Type B pancreatic cell (in vitro differentiated cells): ENCODE measurements around the gene B3GNT7. TPM values are rescaled to one million over a fixed set of nuclear protein-coding genes. Genes with fewer than 3 reads are reported as not detected.
A peak's percentile ranks its signal among the peaks of the same experiment; 100 is the strongest.
"Not testable (repeated sequence)": the region's sequence is repeated elsewhere in the genome, so short reads cannot be mapped to it uniquely, and the experiment has no call there.

Experiments
- DNase-seq: peaks from one replicate; pipeline ENCODE4 v3.0.0; 2021; ENCODE audit warnings: mixed read lengths; ENCODE audit not compliant: unreplicated experiment; ENCODE audit errors: extremely low spot score
- H3K27ac Mint-ChIP-seq: 2 replicates; pipeline ENCODE4 v1.8.0; 2021; ENCODE audit warnings: mild to moderate bottlenecking, mixed read lengths
- H3K27me3 Mint-ChIP-seq: 2 replicates; pipeline ENCODE4 v1.8.0; 2021; ENCODE audit warnings: mixed read lengths
- H3K36me3 Mint-ChIP-seq: 2 replicates; pipeline ENCODE4 v1.8.0; 2021; ENCODE audit warnings: mixed read lengths
- H3K4me1 Mint-ChIP-seq: one replicate; pipeline ENCODE4 v1.8.0; 2021; ENCODE audit warnings: mixed read lengths; ENCODE audit not compliant: unreplicated experiment
- H3K4me3 Mint-ChIP-seq: 2 replicates; pipeline ENCODE4 v1.8.0; 2021; ENCODE audit warnings: mild to moderate bottlenecking, mixed read lengths
- H3K9me3 Mint-ChIP-seq: 2 replicates; pipeline ENCODE4 v1.8.0; 2021; ENCODE audit warnings: mixed read lengths
- total RNA-seq: library from RNA; stranded (reverse); gene quantifications from 2 replicates; pipeline ENCODE4 v1.2.1, GENCODE V29; 2021; ENCODE audit warnings: low replicate concordance
- TF ChIP-seq, protein P1 (sequence below): fragments of 200-600 bp; sonication (generic); conservative IDR thresholded peaks from 2 replicates; pipeline ENCODE4 v1.5.0; 2021; ENCODE audit warnings: antibody characterized with exemption, mild to moderate bottlenecking

Gene B3GNT7
- total RNA-seq, 1 donor from 2014 or later = 6.8 TPM

DNA sequence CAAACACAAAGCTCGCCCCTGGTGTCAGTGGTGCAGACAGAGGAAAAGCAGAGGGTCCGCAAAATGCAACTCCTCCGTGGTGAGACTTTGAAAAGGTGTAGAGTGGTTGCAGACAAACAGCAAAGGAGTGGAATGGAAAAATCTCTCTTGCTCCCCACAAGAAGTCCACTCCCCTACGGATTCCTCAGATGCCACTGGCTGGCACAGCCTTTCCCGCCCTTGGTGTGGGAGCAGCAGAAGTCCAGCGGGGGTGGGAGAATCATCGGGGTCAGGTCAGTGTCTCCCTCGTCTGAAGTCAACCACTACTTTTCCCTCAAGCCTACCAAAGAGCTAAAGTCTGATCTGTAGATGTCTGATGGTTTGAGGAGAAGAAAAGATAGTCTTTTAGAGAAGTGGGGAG is 22.3 kb upstream of the B3GNT7 start:
- H3K27ac Mint-ChIP-seq = peak overlapping the region; percentile 94
- H3K4me1 Mint-ChIP-seq = peaks cover 9% of the 10 kb centered on the region
- no peak for DNase-seq
- H3K9me3 Mint-ChIP-seq = no peaks in the 10 kb centered on the region
- no peak overlapping the region for H3K4me3 Mint-ChIP-seq
- TF ChIP-seq, protein P1, sequence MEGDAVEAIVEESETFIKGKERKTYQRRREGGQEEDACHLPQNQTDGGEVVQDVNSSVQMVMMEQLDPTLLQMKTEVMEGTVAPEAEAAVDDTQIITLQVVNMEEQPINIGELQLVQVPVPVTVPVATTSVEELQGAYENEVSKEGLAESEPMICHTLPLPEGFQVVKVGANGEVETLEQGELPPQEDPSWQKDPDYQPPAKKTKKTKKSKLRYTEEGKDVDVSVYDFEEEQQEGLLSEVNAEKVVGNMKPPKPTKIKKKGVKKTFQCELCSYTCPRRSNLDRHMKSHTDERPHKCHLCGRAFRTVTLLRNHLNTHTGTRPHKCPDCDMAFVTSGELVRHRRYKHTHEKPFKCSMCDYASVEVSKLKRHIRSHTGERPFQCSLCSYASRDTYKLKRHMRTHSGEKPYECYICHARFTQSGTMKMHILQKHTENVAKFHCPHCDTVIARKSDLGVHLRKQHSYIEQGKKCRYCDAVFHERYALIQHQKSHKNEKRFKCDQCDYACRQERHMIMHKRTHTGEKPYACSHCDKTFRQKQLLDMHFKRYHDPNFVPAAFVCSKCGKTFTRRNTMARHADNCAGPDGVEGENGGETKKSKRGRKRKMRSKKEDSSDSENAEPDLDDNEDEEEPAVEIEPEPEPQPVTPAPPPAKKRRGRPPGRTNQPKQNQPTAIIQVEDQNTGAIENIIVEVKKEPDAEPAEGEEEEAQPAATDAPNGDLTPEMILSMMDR = no peak
- no peaks in the 10 kb centered on the region for H3K27me3 Mint-ChIP-seq
- no peaks in the 10 kb centered on the region for H3K36me3 Mint-ChIP-seq

DNA sequence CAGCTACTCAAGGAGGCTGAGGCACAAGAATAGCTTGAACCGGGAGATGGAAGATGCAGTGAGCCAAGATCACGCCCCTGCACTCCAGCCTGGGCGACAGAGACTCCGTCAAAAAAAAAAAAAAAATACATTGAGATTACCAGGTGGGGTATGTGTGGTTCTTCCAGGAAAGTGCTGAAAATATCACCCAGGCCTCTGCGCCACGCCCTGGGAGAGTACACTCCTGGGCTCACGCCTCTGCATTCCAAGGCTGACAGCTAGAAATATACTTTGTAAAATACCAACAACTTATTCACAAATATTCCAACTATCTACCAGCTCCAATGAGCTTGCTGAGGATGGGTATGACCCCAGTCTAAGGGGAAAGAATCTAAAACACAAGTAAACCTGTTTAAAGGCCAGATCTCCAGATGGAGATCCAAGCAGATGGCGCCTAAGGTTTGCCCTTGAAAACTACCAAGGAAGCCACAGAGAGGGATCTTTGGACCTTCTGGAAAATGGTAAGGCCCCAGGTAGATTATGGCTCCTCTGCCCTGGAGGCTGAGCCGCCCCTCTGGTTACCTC is 21.6 kb upstream of the B3GNT7 start:
- Mint-ChIP-seq H3K36me3 (no peaks in the 10 kb centered on the region), H3K27ac (peak overlapping the region; percentile 94), H3K27me3 (no peaks in the 10 kb centered on the region), H3K9me3 (no peaks in the 10 kb centered on the region), H3K4me3 (no peak overlapping the region), H3K4me1 (peaks cover 6% of the 10 kb centered on the region)
- TF ChIP-seq, protein P1 = no peak
- DNase-seq = no peak

DNA sequence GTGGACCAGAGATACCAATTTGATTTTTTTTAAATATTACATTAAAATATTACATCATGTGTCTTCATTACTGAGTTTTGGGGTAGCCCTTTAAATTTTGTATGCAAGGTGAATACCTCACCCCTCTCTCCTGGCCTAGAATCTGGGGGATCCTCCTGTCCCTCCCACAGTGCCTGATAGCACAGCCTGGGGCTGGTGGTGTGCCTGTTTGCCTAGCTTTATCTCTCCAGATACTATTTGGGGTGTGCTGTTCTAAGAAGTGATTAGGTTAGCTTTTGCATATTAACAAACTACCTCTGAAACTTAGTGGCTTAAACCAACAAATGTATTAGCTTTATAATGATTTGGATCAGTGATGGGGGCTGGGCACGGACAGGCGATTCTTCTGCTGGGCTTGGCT is 20.7 kb upstream of the B3GNT7 start:
- Mint-ChIP-seq H3K4me1 (peaks cover 6% of the 10 kb centered on the region), H3K27me3 (no peaks in the 10 kb centered on the region), H3K9me3 (no peaks in the 10 kb centered on the region), H3K27ac (peak overlapping the region; percentile 34), H3K36me3 (no peaks in the 10 kb centered on the region), H3K4me3 (no peak overlapping the region)
- DNase-seq = no peak
- TF ChIP-seq, protein P1 = no peak

DNA sequence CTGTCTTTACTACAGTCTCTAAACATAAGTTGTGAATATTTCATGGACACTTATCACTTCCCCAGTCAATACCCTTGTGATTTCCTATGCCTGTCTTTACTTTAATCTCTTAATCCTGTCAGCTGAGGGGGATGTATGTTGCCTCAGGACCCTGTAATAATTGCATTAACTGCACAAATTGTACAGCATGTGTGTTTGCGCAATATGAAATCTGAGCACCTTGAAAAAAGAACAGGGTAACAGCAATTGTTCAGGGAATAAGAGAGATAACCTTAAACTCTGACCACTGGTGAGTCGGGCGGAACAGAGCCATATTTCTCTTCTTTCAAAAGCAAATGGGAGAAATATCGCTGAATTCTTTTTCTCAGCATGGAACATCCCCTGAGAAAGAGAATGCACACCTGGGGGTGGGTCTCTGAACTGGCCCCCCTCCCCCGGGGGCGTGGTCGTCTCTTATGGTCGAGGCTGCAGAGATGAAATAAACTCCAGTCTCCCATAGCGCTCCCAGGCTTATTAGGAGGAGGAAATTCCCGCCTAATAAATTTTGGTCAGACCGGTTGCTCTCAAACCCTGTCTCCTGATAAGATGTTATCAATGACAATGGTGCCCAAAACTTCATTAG is 19.4 kb upstream of the B3GNT7 start:
- H3K4me1 Mint-ChIP-seq, H3K9me3 Mint-ChIP-seq, DNase-seq, H3K27me3 Mint-ChIP-seq, H3K4me3 Mint-ChIP-seq, H3K36me3 Mint-ChIP-seq: not testable (repeated sequence)
- peak overlapping the region; percentile 2 for H3K27ac Mint-ChIP-seq

DNA sequence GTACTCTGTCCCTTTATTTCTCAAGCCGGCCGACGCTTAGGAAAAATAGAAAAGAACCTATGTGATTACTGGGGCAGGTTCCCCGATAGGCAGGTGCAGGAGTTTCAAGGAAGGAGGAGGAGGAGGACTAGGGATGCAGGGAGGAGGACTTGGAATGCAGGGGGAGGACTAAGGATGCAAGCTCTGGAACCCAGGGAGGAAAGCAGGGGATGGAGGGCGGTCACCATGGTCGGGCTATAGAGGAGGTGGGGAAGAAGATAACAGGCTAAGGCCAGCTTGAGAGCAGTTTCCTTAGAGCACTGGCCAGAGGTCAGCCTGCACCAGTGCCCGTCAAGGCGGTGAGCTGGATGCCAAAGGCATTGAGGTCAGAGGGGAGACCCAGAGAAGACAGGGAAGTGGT is 18.7 kb upstream of the B3GNT7 start:
- Mint-ChIP-seq H3K36me3 (no peaks in the 10 kb centered on the region), H3K4me1 (peaks cover 6% of the 10 kb centered on the region), H3K4me3 (no peak overlapping the region), H3K9me3 (no peaks in the 10 kb centered on the region), H3K27ac (no peak overlapping the region), H3K27me3 (no peaks in the 10 kb centered on the region)
- TF ChIP-seq, protein P1 = no peak
- DNase-seq = no peak

DNA sequence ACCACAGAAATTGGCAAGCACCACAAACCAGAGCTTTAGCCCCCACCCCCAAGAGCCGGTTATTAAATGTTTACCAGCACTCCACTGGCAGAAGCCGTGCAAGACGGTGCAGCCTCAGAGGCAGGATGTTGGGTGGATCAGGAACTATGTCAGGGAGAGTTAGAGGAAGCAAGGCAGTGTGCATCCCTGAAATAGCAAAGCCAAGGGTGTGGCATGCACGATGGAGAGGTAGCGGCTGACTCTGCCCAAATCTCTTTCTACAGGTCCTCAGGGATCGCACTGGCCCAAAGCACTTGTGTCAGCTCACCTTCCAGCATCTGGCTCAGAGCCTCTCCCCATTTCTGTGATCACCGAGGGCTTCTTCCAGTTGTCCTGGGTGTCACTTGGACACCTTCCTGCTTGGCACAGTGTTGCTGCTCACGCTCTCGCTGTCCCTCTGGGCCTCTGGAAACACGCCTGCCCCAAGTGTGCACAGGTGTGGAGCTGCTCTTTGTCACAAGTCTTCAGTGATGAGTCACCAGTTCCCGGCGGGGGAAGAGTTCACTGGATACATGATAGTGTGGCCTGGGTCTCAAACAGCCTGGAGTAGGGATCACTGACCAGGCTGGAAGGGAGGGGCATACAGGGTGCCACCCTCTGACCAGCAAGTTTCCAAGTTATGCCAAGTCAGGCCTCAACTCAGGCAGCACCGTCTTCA is 17.3 kb upstream of the B3GNT7 start:
- TF ChIP-seq, protein P1 = no peak
- H3K9me3 Mint-ChIP-seq = no peaks in the 10 kb centered on the region
- no peaks in the 10 kb centered on the region for H3K36me3 Mint-ChIP-seq
- H3K4me3 Mint-ChIP-seq = no peak overlapping the region
- peak overlapping the region; percentile 70 for H3K27ac Mint-ChIP-seq
- no peaks in the 10 kb centered on the region for H3K27me3 Mint-ChIP-seq
- DNase-seq = no peak
- peaks cover 6% of the 10 kb centered on the region for H3K4me1 Mint-ChIP-seq
